Calu3 (cell line): ENCODE measurements around the gene HIF1A. TPM values are rescaled to one million over a fixed set of nuclear protein-coding genes. Genes with fewer than 3 reads are reported as not detected.

Experiments
- BruUV-seq: library from RNA; stranded (reverse); fragments of 400-500 nt; replicated peaks from 2 replicates; lab custom pipeline; 2021; lab: Mats Ljungman, UMichigan
- CTCF ChIA-PET: fragments of 300-600 bp; sonication (Branson Sonifier 250); formaldehyde crosslinking; loops from one replicate; lab custom pipeline; 2022; ENCODE audit warnings: antibody characterized with exemption; lab: Charles Lee
- DNase-seq: peaks from one replicate; pipeline ENCODE4 v3.0.0; 2022
- H3K27ac Mint-ChIP-seq: one replicate; pipeline ENCODE4 v1.8.0; 2022; ENCODE audit warnings: mixed read lengths; ENCODE audit not compliant: unreplicated experiment
- H3K27me3 Mint-ChIP-seq: one replicate; pipeline ENCODE4 v1.8.0; 2022; ENCODE audit warnings: mixed read lengths; ENCODE audit not compliant: unreplicated experiment
- H3K36me3 Mint-ChIP-seq: one replicate; pipeline ENCODE4 v1.8.0; 2022; ENCODE audit warnings: mild to moderate bottlenecking, moderate library complexity, mixed read lengths; ENCODE audit not compliant: insufficient read depth, unreplicated experiment
- H3K4me1 Mint-ChIP-seq: one replicate; pipeline ENCODE4 v1.8.0; 2022; ENCODE audit warnings: mild to moderate bottlenecking, low read depth, mixed read lengths; ENCODE audit not compliant: unreplicated experiment
- H3K4me3 Mint-ChIP-seq: one replicate; pipeline ENCODE4 v1.8.0; 2022; ENCODE audit warnings: mild to moderate bottlenecking, low read depth, moderate library complexity, mixed read lengths; ENCODE audit not compliant: unreplicated experiment
- H3K9me3 Mint-ChIP-seq: one replicate; pipeline ENCODE4 v1.8.0; 2022; ENCODE audit warnings: low read depth, mixed read lengths; ENCODE audit not compliant: unreplicated experiment
- intact Hi-C: fragments of 100-400 bp; cut with micrococcal nuclease; formaldehyde crosslinking; loops from one replicate; pipeline ENCODE4 v1.10.0; 2022; ENCODE audit not compliant: unreplicated experiment
- total RNA-seq: library from RNA; stranded (reverse); gene quantifications from 2 replicates; pipeline ENCODE4 v1.2.3, GENCODE V29; 2022
- TF ChIP-seq, protein P1 (sequence below): fragments of 200-600 bp; IDR thresholded peaks from one replicate; pipeline ENCODE4 v1.8.0; 2022; ENCODE audit warnings: antibody characterized with exemption; ENCODE audit not compliant: unreplicated experiment

HIF1A gene
- total RNA-seq, 1 experiment from 2014 or later, result 229 TPM

DNA sequence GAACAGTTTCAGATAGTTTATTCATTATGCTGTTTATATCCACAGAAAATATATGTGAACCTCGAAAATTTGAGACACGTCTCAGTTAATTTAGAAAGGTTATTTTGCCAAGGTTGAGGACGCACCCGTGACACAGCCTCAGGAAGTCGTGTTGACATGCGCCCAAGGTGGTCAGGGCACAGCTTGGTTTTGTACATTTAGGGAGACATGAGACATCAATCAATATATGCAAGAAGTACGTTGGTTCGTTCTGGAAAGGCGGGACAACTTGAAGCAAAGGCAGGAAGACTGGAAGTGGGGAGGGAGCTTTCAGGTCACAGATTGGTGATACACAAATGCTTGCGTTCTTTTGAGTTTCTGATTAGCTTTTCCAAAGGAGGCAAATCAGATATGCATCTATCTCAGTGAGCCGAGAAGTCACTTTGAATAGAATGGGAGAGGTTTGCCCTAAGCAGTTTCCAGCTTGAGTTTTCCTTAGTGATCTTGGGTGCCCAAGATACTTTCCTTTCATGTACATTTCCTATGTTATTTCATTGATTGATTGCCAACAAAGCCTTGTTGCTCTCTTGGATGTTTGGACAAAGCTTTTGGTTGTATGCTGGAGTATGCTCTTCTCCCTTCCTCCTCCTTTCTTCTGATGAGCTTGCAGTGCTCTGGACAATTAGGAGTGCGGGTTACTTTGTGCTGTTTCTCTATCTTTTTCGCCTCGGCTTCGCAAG is 70.1 kb downstream of the HIF1A start:
- Mint-ChIP-seq H3K27me3 (no peaks in the 10 kb centered on the region), H3K4me3 (peak overlapping the region; percentile 97), H3K9me3 (no peaks in the 10 kb centered on the region), H3K36me3 (peaks cover 37% of the 10 kb centered on the region), H3K27ac (peak overlapping the region; percentile 19), H3K4me1 (peaks cover 25% of the 10 kb centered on the region)
- intact Hi-C loops, result no loop called here
- TF ChIP-seq, protein P1, sequence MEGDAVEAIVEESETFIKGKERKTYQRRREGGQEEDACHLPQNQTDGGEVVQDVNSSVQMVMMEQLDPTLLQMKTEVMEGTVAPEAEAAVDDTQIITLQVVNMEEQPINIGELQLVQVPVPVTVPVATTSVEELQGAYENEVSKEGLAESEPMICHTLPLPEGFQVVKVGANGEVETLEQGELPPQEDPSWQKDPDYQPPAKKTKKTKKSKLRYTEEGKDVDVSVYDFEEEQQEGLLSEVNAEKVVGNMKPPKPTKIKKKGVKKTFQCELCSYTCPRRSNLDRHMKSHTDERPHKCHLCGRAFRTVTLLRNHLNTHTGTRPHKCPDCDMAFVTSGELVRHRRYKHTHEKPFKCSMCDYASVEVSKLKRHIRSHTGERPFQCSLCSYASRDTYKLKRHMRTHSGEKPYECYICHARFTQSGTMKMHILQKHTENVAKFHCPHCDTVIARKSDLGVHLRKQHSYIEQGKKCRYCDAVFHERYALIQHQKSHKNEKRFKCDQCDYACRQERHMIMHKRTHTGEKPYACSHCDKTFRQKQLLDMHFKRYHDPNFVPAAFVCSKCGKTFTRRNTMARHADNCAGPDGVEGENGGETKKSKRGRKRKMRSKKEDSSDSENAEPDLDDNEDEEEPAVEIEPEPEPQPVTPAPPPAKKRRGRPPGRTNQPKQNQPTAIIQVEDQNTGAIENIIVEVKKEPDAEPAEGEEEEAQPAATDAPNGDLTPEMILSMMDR, result no peak
- no peak for DNase-seq
- BruUV-seq, result no TSS peak
- CTCF ChIA-PET, result interaction anchor here (0.8 kb wide), 1 partner anchor 228 kb away, joined by 3 read pairs; no protein-coding TSS in a partner anchor

DNA sequence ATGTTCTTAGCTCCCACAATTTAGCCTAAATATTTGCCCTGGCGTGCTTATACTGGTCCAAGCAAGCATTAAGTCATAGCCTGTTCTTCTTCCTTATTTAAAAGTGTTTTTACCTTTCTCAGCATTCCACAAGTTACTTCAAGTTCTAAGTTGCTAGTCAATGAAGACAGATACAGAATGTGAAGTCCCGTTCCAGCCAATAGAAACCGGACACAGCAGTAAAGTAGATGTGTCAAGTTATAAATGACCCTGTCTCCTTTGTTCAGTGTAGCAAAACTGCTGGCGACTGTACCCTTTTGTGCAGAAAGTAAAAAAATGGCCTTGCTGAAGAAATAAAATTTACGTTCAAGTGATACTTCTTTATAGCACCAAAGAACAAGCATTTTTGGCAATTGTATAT is 70.8 kb downstream of the HIF1A start:
- CTCF ChIA-PET, result no interaction called here
- peaks cover 25% of the 10 kb centered on the region for H3K4me1 Mint-ChIP-seq
- TF ChIP-seq, protein P1, result no peak
- no peaks in the 10 kb centered on the region for H3K27me3 Mint-ChIP-seq
- BruUV-seq, result no TSS peak
- H3K36me3 Mint-ChIP-seq, result peaks cover 42% of the 10 kb centered on the region
- no peaks in the 10 kb centered on the region for H3K9me3 Mint-ChIP-seq
- peak overlapping the region; percentile 97 for H3K4me3 Mint-ChIP-seq
- DNase-seq, result no peak
- no peak overlapping the region for H3K27ac Mint-ChIP-seq
- intact Hi-C loops, result no loop called here

DNA sequence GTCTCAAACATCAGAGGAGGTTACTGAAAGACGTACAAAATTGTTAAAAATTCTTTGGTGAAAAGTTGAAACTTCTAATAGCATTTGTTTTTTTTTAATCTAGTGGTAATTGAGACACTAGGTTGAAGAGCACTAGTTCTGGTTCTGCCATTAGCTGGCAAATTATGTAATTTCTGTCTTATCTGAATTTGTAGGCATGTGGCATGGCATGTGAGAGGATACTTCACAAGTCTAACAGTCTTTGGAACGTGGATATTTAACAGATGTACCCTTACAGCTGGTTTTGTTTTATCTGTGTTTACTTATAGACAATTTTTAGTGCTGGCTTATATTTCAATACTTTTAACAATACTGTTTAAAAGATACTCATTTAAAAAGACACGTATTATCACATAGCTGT is 72.9 kb downstream of the HIF1A start:
- no peaks in the 10 kb centered on the region for H3K27me3 Mint-ChIP-seq
- no TSS peak for BruUV-seq
- no peaks in the 10 kb centered on the region for H3K9me3 Mint-ChIP-seq
- H3K4me1 Mint-ChIP-seq, result peaks cover 25% of the 10 kb centered on the region
- no peak for DNase-seq
- CTCF ChIA-PET, result no interaction called here
- intact Hi-C loops, result no loop called here
- no peak overlapping the region for H3K27ac Mint-ChIP-seq
- TF ChIP-seq, protein P1, result no peak
- peaks cover 30% of the 10 kb centered on the region for H3K36me3 Mint-ChIP-seq
- H3K4me3 Mint-ChIP-seq, result no peak overlapping the region

DNA sequence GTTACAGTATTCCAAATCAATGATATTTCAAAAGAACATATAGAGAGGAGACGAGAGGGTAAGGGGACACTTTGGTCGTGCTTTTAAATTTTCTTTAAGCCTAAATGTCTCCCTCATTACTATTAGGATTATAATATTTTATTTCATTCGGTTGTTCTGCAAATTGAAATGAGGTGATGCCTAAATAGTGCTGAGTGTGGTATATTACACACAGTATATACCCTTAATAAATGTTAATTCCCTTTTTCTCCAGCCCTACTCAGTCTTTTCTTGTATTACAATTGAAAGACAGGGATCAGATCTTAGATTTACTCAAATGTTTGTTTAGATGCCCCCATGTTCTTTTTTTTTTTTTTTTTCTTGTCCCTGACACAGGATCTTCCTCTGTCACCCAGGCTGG is 74.6 kb downstream of the HIF1A start:
- no peak for DNase-seq
- H3K4me3 Mint-ChIP-seq, result no peak overlapping the region
- CTCF ChIA-PET, result interaction anchor here (0.7 kb wide), 1 partner anchor 181 kb away, joined by 5 read pairs; no protein-coding TSS in a partner anchor
- H3K27ac Mint-ChIP-seq, result no peak overlapping the region
- no peaks in the 10 kb centered on the region for H3K9me3 Mint-ChIP-seq
- no TSS peak for BruUV-seq
- H3K36me3 Mint-ChIP-seq, result peaks cover 29% of the 10 kb centered on the region
- TF ChIP-seq, protein P1, result no peak
- intact Hi-C loops, result no loop called here
- H3K4me1 Mint-ChIP-seq, result peaks cover 16% of the 10 kb centered on the region
- H3K27me3 Mint-ChIP-seq, result no peaks in the 10 kb centered on the region
